BJ (cell line): ENCODE measurements around the gene NLRP3. TPM values are rescaled to one million over a fixed set of nuclear protein-coding genes. Genes with fewer than 3 reads are reported as not detected.

Experiments
- CTCF ChIA-PET: fragments of 350-600 bp; formaldehyde crosslinking; extraction: SDS; loops from one replicate; lab custom pipeline; 2021; ENCODE audit warnings: antibody characterized with exemption, inconsistent platforms; lab: Yijun Ruan, JAX
- POLR2A ChIA-PET: fragments of 300-600 bp; sonication (Branson Sonifier 250); formaldehyde crosslinking; extraction: SDS; loops from one replicate; lab custom pipeline; 2021; ENCODE audit warnings: antibody characterized with exemption; lab: Charles Lee
- DNase-seq: peaks from one replicate; pipeline ENCODE4 v3.0.0-alpha.2; 2011; ENCODE audit warnings: low read depth
- H3K27me3 ChIP-seq: 2 replicates; pipeline ENCODE4 v1.6.0; 2011; ENCODE audit warnings: low read length; ENCODE audit not compliant: control insufficient read depth, insufficient read depth
- H3K36me3 ChIP-seq: 2 replicates; pipeline ENCODE4 v1.5.1; 2011; ENCODE audit warnings: low read length; ENCODE audit not compliant: control insufficient read depth, insufficient read depth
- H3K4me3 ChIP-seq: 2 replicates; pipeline ENCODE4 v1.5.1; 2011; ENCODE audit warnings: low read depth, mild to moderate bottlenecking, control low read depth, low read length
- CTCF ChIP-seq: IDR thresholded peaks from 2 replicates; pipeline ENCODE4 v1.5.1; 2011; ENCODE audit warnings: low read depth, mild to moderate bottlenecking, control low read depth, inconsistent platforms, low read length, moderate library complexity; ENCODE audit not compliant: insufficient read depth
- polyA plus RNA-seq: library from polyadenylated mRNA; depleted of rRNA; stranded (reverse); fragments of >200 nt; gene quantifications from 2 replicates; pipeline ENCODE4 v1.2.3, GENCODE V29; 2011

Gene NLRP3
- polyA plus RNA-seq, 1 experiment = not detected

- H3K4me3 ChIP-seq = no peak overlapping the region
- TF ChIP-seq CTCF = no peak
- H3K27me3 ChIP-seq = no peaks in the 10 kb centered on the region
- CTCF ChIA-PET = no interaction called here
- H3K36me3 ChIP-seq = no peaks in the 10 kb centered on the region
- DNase-seq = no peak
- POLR2A ChIA-PET = no interaction called here
These were observed 1.9 kb downstream of the NLRP3 start for GRCh38 chr1:247417831-247418230.

- ChIA-PET CTCF (no interaction called here), POLR2A (no interaction called here)
- Histone ChIP-seq H3K36me3 (no peaks in the 10 kb centered on the region), H3K4me3 (no peak overlapping the region), H3K27me3 (no peaks in the 10 kb centered on the region)
- no peak for DNase-seq
- TF ChIP-seq CTCF = no peak
These were observed 3.4 kb downstream of the NLRP3 start for GRCh38 chr1:247419336-247419735.

- POLR2A ChIA-PET = no interaction called here
- CTCF ChIA-PET = interaction anchor here (1.0 kb wide), 1 partner anchor 32 kb away, joined by 4 read pairs; no protein-coding TSS in a partner anchor
- DNase-seq = no peak
- TF ChIP-seq CTCF = no peak
- Histone ChIP-seq H3K36me3 (no peaks in the 10 kb centered on the region), H3K4me3 (no peak overlapping the region), H3K27me3 (no peaks in the 10 kb centered on the region)
These were observed 5.1 kb downstream of the NLRP3 start for GRCh38 chr1:247421074-247421473.

- ChIA-PET CTCF (no interaction called here), POLR2A (no interaction called here)
- H3K4me3 ChIP-seq = no peak overlapping the region
- DNase-seq = no peak
- H3K36me3 ChIP-seq = no peaks in the 10 kb centered on the region
- H3K27me3 ChIP-seq = no peaks in the 10 kb centered on the region
- no peak for TF ChIP-seq CTCF
These were observed 13.5 kb downstream of the NLRP3 start for GRCh38 chr1:247429496-247429895.

- Histone ChIP-seq H3K4me3 (no peak overlapping the region), H3K27me3 (no peaks in the 10 kb centered on the region), H3K36me3 (no peaks in the 10 kb centered on the region)
- CTCF ChIA-PET = interaction anchor here (0.6 kb wide), 1 partner anchor 17 kb away, joined by 4 read pairs; no protein-coding TSS in a partner anchor
- DNase-seq = no peak
- POLR2A ChIA-PET = no interaction called here
- no peak for TF ChIP-seq CTCF
These were observed 14.5 kb downstream of the NLRP3 start for GRCh38 chr1:247430434-247430833.
